Skeletal muscle satellite cell (primary cell): ENCODE measurements around the gene SCN3B.

Experiments used
- H3K27me3 ChIP-seq: 2 replicates; pipeline ENCODE4 v1.7.0; 2013; ENCODE audit warnings: low read length; ENCODE audit not compliant: control insufficient read depth, insufficient read depth
- H3K36me3 ChIP-seq: 2 replicates; pipeline ENCODE4 v1.7.0; 2013; ENCODE audit warnings: mild to moderate bottlenecking, control low read depth, low read length; ENCODE audit not compliant: insufficient read depth
- H3K4me1 ChIP-seq: 2 replicates; pipeline ENCODE4 v1.7.0; 2013; ENCODE audit warnings: low read length; ENCODE audit not compliant: control insufficient read depth, insufficient read depth
- H3K4me2 ChIP-seq: 2 replicates; pipeline ENCODE4 v1.7.0; 2013; ENCODE audit warnings: mild to moderate bottlenecking, low read length
- H3K4me3 ChIP-seq: 2 replicates; pipeline ENCODE4 v1.7.0; 2013; ENCODE audit warnings: low read length
- H3K9ac ChIP-seq: 2 replicates; pipeline ENCODE4 v1.7.0; 2013; ENCODE audit warnings: mild to moderate bottlenecking, low read depth, low read length, moderate library complexity
- H3K9me3 ChIP-seq: replicated peaks from 2 replicates; pipeline ENCODE4 v1.7.0; 2013; ENCODE audit warnings: mild to moderate bottlenecking, control low read depth, low read length

Gene SCN3B

DNA sequence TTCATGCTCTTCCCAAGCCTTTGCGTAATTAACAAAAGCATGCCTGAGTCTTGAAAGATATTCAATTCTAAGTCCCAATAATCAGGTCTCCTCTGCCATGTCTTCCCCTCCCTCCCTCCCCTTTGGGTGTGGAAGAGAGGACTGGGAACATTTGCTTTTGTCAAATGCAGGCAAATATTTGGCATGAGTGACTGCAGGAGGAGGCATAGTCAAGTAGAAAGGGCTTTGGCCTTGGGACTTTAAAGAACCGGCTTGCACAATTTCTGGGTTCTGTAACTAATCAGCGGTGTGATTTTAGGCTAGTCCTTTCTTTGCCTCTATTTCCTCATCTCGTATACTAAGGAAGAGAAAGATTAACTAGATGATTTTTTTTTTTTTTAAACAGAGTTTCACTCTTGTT, 59.5 kb downstream of the SCN3B start:
- Histone ChIP-seq H3K4me2 (no peak overlapping the region), H3K36me3 (no peaks in the 10 kb centered on the region), H3K4me3 (no peak overlapping the region), H3K9me3 (no peaks in the 10 kb centered on the region), H3K4me1 (peaks cover 6% of the 10 kb centered on the region), H3K9ac (no peak overlapping the region), H3K27me3 (no peaks in the 10 kb centered on the region)

GRCh38 chr11:123594188-123594901, 60.1 kb downstream of the SCN3B start:
- Histone ChIP-seq H3K9me3 (no peaks in the 10 kb centered on the region), H3K4me2 (no peak overlapping the region), H3K4me1 (peaks cover 10% of the 10 kb centered on the region), H3K36me3 (no peaks in the 10 kb centered on the region), H3K27me3 (no peaks in the 10 kb centered on the region), H3K4me3 (no peak overlapping the region), H3K9ac (no peak overlapping the region)

DNA sequence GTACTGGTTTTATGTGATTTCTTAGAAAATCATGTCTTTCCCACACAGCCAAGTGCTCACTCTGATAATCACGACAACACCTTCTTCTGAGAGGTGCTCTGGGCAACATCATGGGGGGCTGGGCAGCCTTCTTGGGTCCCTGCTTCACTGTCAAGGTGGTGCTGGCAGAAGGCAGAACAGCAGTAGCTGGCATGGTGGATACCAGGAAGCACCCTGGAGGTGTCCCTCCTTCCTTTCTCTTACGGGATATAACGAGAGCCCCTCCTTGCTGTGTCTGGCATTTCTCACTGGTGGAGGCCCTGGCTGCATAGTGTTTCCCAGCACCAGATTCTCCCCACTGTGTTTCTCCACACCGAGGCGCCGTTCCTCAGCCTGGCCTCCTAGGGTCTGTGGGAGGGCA, 60.9 kb downstream of the SCN3B start:
- Histone ChIP-seq H3K9ac (no peak overlapping the region), H3K4me3 (no peak overlapping the region), H3K9me3 (no peaks in the 10 kb centered on the region), H3K4me2 (no peak overlapping the region), H3K4me1 (peaks cover 10% of the 10 kb centered on the region), H3K27me3 (no peaks in the 10 kb centered on the region), H3K36me3 (no peaks in the 10 kb centered on the region)

DNA sequence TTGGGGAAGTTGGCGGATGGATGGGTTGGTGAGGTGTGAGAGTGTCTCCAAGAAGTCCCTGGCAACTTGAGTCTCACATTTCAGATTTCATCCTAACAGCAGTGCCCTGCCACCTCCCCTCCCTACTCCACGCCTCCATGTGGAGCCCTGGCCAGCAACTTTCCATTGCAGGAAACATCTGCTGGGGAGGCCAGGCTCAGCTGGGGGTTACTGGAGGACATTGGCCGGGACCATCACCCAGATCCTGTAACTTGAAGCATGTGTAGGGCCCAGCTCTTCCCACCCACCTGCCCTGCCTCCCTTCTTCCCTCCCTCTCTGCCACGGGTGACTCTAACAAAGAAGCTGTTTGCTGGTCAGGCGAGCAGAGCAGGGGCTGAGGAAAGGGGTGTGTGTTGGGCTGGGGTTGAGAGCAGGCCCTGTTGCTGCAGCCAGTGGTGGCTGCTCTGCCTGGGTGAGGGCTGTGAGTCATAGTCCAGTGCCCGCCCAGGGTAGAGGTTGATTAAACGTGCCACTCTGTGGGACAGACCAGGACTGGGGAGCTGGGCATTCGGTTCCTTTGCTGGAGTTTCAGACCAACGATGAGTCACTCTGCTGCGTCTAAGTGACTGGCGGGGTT, 64.0 kb downstream of the SCN3B start:
- Histone ChIP-seq H3K27me3 (no peaks in the 10 kb centered on the region), H3K4me3 (no peak overlapping the region), H3K4me2 (peak overlapping the region; percentile 60), H3K9me3 (no peaks in the 10 kb centered on the region), H3K4me1 (peaks cover 10% of the 10 kb centered on the region), H3K9ac (no peak overlapping the region), H3K36me3 (no peaks in the 10 kb centered on the region)

GRCh38 chr11:123588864-123589262, 65.6 kb downstream of the SCN3B start:
- Histone ChIP-seq H3K36me3 (no peaks in the 10 kb centered on the region), H3K4me3 (no peak overlapping the region), H3K9me3 (no peaks in the 10 kb centered on the region), H3K4me2 (no peak overlapping the region), H3K27me3 (no peaks in the 10 kb centered on the region), H3K4me1 (peaks cover 10% of the 10 kb centered on the region), H3K9ac (no peak overlapping the region)

- H3K4me3 ChIP-seq, result no peak overlapping the region
- H3K4me2 ChIP-seq, result no peak overlapping the region
- no peaks in the 10 kb centered on the region for H3K27me3 ChIP-seq
- H3K9ac ChIP-seq, result no peak overlapping the region
- H3K4me1 ChIP-seq, result peaks cover 10% of the 10 kb centered on the region
- no peaks in the 10 kb centered on the region for H3K9me3 ChIP-seq
- no peaks in the 10 kb centered on the region for H3K36me3 ChIP-seq
Observed at GRCh38 chr11:123588117-123588863, 66.1 kb downstream of the SCN3B start.

- no peaks in the 10 kb centered on the region for H3K9me3 ChIP-seq
- H3K9ac ChIP-seq, result no peak overlapping the region
- H3K4me1 ChIP-seq, result peaks cover 10% of the 10 kb centered on the region
- H3K27me3 ChIP-seq, result no peaks in the 10 kb centered on the region
- H3K4me3 ChIP-seq, result no peak overlapping the region
- H3K36me3 ChIP-seq, result no peaks in the 10 kb centered on the region
- no peak overlapping the region for H3K4me2 ChIP-seq
Observed at GRCh38 chr11:123587559-123587958, 66.9 kb downstream of the SCN3B start.

GRCh38 chr11:123587044-123587443, 67.4 kb downstream of the SCN3B start:
- Histone ChIP-seq H3K9me3 (no peaks in the 10 kb centered on the region), H3K4me2 (no peak overlapping the region), H3K36me3 (no peaks in the 10 kb centered on the region)

DNA sequence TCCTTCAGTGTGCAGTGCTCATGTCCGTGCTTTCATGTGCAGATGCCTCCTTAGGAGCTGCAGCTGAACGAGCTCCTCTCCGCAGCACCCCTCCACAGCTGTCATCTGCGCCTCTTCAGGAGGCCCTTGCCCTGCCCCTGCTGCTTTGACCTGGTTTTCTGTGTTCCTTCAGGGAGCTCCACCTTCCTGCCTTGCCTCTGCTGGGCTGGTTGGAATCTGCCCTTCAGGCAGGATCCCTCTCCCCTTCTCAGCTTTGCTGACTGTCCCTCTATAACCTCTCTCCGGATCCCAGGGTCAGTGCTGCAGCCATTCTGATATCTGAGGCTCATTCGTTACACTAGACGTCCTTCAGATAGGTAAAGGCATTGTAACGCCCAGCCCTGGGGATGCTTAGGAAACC, 67.9 kb downstream of the SCN3B start:
- H3K9me3 ChIP-seq, result no peaks in the 10 kb centered on the region
- no peaks in the 10 kb centered on the region for H3K27me3 ChIP-seq
- H3K4me3 ChIP-seq, result no peak overlapping the region
- H3K4me2 ChIP-seq, result no peak overlapping the region
- no peak overlapping the region for H3K9ac ChIP-seq
- H3K36me3 ChIP-seq, result no peaks in the 10 kb centered on the region
- H3K4me1 ChIP-seq, result peaks cover 10% of the 10 kb centered on the region

More at GRCh38 chr11:123587044-123587443, 67.4 kb downstream of the SCN3B start:
- H3K4me1 ChIP-seq, result peaks cover 10% of the 10 kb centered on the region
- no peak overlapping the region for H3K9ac ChIP-seq
- H3K4me3 ChIP-seq, result no peak overlapping the region
- H3K27me3 ChIP-seq, result no peaks in the 10 kb centered on the region

DNA sequence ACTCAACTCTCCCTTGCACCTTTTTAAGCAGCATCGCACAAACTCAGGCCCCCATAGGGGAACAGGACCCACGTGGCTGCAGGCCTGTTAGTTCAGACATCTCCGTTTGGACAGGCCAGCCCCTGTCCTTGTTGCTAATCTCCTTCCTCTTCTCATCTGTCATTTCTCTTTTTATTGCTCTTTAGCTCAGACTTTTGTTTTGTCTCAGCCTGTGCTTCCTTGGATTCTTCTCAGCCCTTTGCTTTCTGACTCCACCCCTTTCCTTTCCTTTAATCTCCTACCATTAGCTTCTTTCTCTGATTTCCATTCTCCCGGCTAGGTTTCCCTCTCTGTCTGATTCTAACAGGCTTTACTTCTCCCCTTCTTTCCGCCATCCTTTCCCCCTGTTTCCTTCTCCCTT, 68.7 kb downstream of the SCN3B start:
- H3K36me3 ChIP-seq, result no peaks in the 10 kb centered on the region
- peaks cover 10% of the 10 kb centered on the region for H3K4me1 ChIP-seq
- H3K27me3 ChIP-seq, result peaks cover 7% of the 10 kb centered on the region
- no peaks in the 10 kb centered on the region for H3K9me3 ChIP-seq
- H3K9ac ChIP-seq, result no peak overlapping the region
- H3K4me2 ChIP-seq, result no peak overlapping the region
- no peak overlapping the region for H3K4me3 ChIP-seq

- Histone ChIP-seq H3K4me1 (peaks cover 6% of the 10 kb centered on the region), H3K9me3 (no peaks in the 10 kb centered on the region), H3K36me3 (no peaks in the 10 kb centered on the region), H3K4me3 (no peak overlapping the region), H3K4me2 (no peak overlapping the region), H3K9ac (no peak overlapping the region), H3K27me3 (peaks cover 9% of the 10 kb centered on the region)
Observed at GRCh38 chr11:123585206-123585605, 69.2 kb downstream of the SCN3B start.
